Coronary artery (tissue), 2 donors: ENCODE results near the gene SLC47A2.
"Not testable (repeated sequence)": the region's sequence is repeated elsewhere in the genome, so short reads cannot be mapped to it uniquely, and the experiment has no call there.

Experiments
- DNase-seq: peaks from one replicate; pipeline ENCODE4 v3.0.0-alpha.2; 2017; ENCODE audit warnings: low spot score
- H3K27ac ChIP-seq, 2 donors: fragments of 200-600 bp; sonication (generic); one replicate each; pipeline ENCODE4 v1.5.1; 2016 to 2019
- H3K4me3 ChIP-seq: fragments of 200-600 bp; sonication (generic); 2 replicates; pipeline ENCODE4 v1.5.1; 2016; ENCODE audit warnings: mild to moderate bottlenecking, moderate library complexity
- TF ChIP-seq, protein P1 (sequence below): fragments of 200-600 bp; sonication (generic); IDR thresholded peaks from one replicate; pipeline ENCODE4 v1.5.1; 2019; ENCODE audit warnings: antibody characterized with exemption

SLC47A2 gene, protein sequence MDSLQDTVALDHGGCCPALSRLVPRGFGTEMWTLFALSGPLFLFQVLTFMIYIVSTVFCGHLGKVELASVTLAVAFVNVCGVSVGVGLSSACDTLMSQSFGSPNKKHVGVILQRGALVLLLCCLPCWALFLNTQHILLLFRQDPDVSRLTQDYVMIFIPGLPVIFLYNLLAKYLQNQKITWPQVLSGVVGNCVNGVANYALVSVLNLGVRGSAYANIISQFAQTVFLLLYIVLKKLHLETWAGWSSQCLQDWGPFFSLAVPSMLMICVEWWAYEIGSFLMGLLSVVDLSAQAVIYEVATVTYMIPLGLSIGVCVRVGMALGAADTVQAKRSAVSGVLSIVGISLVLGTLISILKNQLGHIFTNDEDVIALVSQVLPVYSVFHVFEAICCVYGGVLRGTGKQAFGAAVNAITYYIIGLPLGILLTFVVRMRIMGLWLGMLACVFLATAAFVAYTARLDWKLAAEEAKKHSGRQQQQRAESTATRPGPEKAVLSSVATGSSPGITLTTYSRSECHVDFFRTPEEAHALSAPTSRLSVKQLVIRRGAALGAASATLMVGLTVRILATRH

DNA sequence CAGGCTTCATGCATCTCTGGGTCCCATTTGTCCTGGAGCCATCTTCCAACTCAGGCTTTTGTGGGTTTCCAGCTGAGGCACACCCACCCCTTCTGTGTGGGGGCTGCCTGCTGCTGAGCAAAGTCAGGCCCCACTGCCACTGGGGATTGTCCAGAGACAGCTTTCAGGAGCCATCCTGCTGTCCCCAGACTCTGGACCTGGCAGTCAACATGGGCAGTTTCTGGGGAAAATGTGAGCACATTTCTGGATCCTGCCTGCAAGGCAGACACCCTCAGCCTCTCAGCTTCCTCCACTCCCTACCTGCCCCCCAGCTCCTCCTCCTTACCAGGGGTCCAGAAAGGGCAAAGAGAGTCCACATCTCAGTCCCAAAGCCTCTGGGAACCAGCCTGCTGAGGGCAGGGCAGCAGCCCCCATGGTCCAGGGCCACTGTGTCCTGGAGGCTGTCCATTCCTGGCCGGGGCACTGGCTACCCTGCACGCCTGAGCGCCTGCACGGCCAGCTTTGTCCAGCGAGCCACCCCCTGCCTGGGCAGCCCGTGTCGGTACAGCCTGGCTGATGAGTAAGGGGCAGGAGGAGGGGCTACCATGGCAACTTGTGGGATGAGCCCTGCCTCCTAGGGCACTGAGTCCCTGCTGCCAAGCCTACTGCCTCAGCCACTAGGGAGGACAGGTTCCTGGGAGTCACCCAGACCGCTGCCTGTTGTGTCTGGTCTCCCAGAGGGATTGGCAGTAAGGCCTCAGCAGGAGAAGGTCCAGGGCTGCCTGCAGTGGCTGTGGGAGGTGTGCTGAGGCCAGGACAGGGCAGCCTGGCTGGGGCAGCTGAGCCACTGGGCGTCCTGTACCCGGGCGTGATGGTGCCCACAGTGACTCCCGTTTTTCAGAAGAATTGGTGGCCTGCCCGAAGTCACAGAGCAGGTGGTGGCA lies at the start of gene SLC47A2:
Gene SLC47A2 (minus strand): TSS at position 477 of the 923 bp plus-strand sequence. CDS start 29 bp downstream, at position 448.
- no peak within 1 kb of the TSS for H3K4me3 ChIP-seq
- TF ChIP-seq, protein P1, sequence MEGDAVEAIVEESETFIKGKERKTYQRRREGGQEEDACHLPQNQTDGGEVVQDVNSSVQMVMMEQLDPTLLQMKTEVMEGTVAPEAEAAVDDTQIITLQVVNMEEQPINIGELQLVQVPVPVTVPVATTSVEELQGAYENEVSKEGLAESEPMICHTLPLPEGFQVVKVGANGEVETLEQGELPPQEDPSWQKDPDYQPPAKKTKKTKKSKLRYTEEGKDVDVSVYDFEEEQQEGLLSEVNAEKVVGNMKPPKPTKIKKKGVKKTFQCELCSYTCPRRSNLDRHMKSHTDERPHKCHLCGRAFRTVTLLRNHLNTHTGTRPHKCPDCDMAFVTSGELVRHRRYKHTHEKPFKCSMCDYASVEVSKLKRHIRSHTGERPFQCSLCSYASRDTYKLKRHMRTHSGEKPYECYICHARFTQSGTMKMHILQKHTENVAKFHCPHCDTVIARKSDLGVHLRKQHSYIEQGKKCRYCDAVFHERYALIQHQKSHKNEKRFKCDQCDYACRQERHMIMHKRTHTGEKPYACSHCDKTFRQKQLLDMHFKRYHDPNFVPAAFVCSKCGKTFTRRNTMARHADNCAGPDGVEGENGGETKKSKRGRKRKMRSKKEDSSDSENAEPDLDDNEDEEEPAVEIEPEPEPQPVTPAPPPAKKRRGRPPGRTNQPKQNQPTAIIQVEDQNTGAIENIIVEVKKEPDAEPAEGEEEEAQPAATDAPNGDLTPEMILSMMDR = no peak
- no peak for DNase-seq
- H3K27ac ChIP-seq = no peak within 1 kb of the TSS

DNA sequence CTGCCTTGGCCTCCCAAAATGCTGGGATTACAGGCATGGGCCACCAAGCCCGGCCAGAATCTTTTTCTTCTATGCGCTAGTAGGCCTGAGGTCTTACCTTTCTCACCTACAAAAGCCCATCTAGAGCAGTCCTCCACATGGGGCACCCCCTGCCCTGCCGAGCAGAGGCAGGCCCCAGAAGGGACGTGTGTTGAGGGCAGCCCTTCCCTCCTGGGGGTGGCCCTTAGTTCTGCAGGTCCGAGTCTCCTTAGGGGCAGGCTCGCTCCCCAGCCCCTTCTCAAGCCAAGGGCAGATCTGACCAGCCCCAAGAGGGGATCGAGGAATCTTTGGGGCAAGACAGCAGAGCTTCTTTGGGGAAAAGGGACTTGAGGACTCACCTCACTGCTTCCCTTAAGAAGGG lies 49.6 kb upstream of the SLC47A2 start:
- Histone ChIP-seq H3K27ac (no peak overlapping the region), H3K4me3 (no peak overlapping the region)
- TF ChIP-seq, protein P1 = no peak
- DNase-seq = no peak

DNA sequence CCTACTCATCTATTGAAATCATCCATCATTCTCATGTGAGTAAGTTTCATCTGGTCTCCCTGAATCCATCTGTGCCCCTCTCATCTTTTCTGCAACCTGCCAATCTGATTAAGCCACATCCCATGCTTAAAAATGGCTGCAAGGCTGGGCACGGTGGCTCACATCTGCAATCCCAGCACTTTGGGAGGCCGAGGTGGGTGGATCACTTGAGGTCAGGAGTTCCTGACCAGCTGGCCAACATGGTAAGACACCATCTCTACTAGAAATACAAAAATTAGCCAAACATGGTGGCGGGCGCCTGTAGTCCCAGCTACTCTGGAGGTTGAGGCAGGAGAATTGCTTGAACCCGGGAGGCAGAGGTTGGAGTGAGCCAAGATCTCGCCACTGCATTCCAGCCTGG lies 47.6 kb upstream of the SLC47A2 start:
- H3K4me3 ChIP-seq, H3K27ac ChIP-seq: not testable (repeated sequence)
- DNase-seq = peak; percentile 36

DNA sequence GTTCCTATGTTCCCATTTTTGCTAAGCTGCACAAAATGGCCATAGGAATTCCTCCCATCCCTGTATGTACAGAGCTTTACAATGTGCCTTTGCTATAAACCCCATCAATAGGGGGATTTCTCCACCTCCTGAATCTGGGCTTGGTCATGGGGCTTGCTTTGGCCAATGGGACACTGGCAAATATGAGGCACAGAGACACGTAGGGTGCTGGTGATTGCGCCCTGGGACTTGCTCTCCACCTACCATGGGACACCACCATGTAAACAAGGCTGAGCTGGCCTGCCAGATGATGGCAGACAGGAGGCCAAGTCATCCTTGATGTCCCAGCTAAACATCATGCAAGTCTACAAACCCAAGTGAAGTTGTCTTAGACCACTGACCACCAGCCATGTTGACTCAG lies 47.0 kb upstream of the SLC47A2 start:
- H3K4me3 ChIP-seq = no peak overlapping the region
- no peak for DNase-seq
- TF ChIP-seq, protein P1 = no peak
- H3K27ac ChIP-seq = no peak overlapping the region

DNA sequence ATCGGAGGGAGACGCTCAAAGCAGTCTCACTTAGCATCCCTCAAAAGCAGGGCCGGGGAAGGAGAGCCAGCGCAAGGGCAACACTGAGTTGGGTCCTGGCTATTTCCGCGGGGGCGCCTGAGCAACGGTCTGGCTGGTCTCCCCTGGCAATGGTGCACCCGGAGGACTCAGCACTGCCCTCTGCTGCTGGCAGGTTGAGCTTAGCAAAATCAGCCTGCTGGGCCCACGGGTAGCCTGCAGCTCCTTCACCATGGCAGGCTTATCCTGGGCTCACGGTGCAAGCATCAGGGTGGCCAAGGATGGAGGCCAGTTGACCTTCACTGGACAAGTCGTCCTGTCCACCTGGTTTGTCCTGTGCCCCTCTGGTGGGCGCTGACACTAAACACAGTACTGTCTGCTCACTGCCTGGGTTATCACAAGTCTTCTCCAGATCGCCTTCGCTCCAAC lies 46.2 kb upstream of the SLC47A2 start:
- peak; percentile 75 for DNase-seq
- Histone ChIP-seq H3K4me3 (no peak overlapping the region), H3K27ac (no peak overlapping the region)
- TF ChIP-seq, protein P1 = peak; percentile 78

DNA sequence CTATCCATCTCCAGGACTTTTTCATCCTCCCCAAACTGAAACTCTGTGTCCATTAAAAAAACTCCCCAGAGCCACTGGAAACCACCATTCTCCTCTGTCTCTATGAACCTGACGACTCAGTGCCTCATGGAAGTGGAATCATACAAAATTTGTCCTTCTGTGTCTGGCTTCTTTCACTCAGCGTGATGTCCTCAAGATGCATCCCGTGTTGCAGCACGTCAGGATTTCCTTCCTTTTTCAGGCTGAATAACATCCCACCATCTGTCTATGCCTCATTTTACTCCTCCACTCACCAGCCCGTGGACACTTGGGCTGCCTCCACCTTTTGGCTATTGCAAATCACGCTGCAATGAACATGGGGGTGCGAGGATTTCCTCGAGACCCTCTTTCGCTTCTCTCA lies 44.4 kb upstream of the SLC47A2 start:
- TF ChIP-seq, protein P1 = no peak
- Histone ChIP-seq H3K4me3 (no peak overlapping the region), H3K27ac (no peak overlapping the region)
- peak; percentile 40 for DNase-seq
